GM18520 (cell line): ENCODE data around the gene CACNA2D1.

ENCODE experiments used
- ATAC-seq: cut with Tn5 transposase; IDR thresholded peaks from one replicate; pipeline ENCODE4 v1.9.1; 2021; ENCODE audit not compliant: unreplicated experiment

Gene CACNA2D1

GRCh38 chr7:81903115-81903514, 540.5 kb downstream of the CACNA2D1 start:
- ATAC-seq: no peak

GRCh38 chr7:81902536-81902935, 541.0 kb downstream of the CACNA2D1 start:
- no peak for ATAC-seq
